B cell (primary cell): ENCODE measurements around the gene ACTL8. TPM values are rescaled to one million over a fixed set of nuclear protein-coding genes. Genes with fewer than 3 reads are reported as not detected.

ENCODE experiments used
- ATAC-seq: fragments of 200-7000 bp; cut with Tn5 transposase; one replicate; pipeline ENCODE4 v1.10.0; 2021; ENCODE audit warnings: low read depth, mild to moderate bottlenecking, moderate number of reproducible peaks, moderate library complexity
- CTCF ChIA-PET: fragments of 350-600 bp; sonication (Branson Sonifier 250); formaldehyde crosslinking; loops from one replicate; lab custom pipeline; 2021; ENCODE audit warnings: antibody characterized with exemption, inconsistent platforms; lab: Charles Lee
- POLR2A ChIA-PET: fragments of 350-600 bp; sonication (Branson Sonifier 250); formaldehyde crosslinking; loops from one replicate; lab custom pipeline; 2021; ENCODE audit warnings: antibody characterized with exemption; lab: Charles Lee
- DNase-seq: peaks from one replicate; pipeline ENCODE4 v3.0.0; 2013
- H2AFZ ChIP-seq: 2 replicates; pipeline ENCODE4 v1.6.1; 2012; ENCODE audit warnings: mild to moderate bottlenecking, low read depth, low read length; ENCODE audit not compliant: insufficient read depth, poor library complexity, severe bottlenecking
- H3K27ac ChIP-seq, 2 donors: 1 replicate in 1 of 2; 2 replicates in 1 of 2; pipeline ENCODE4 v1.5.1; 2012 to 2013; ENCODE audit warnings: low read length in 2 of 2, mild to moderate bottlenecking in 2 of 2, moderate library complexity in 1 of 2
- H3K27me3 ChIP-seq, 4 experiments: fragments of 200-600 bp in 1 of 4; sonication (generic) in 1 of 4; replicated peaks in 1 of 4; 1 replicate in 2 of 4; 2 replicates in 2 of 4; pipeline versions ENCODE4 v1.6.1 to v1.7.0; 2013 to 2016; ENCODE audit warnings: low read length in 3 of 4, mild to moderate bottlenecking in 2 of 4, mixed read lengths in 1 of 4, moderate library complexity in 1 of 4; ENCODE audit not compliant: insufficient read depth in 4 of 4, control insufficient read depth in 3 of 4; ENCODE audit errors: control extremely low read depth in 1 of 4
- H3K36me3 ChIP-seq, 2 experiments: replicated peaks in 1 of 2; 1 replicate in 1 of 2; 2 replicates in 1 of 2; pipeline versions ENCODE4 v1.6.1 to v1.7.1; 2013; ENCODE audit warnings: low read length in 1 of 2; ENCODE audit not compliant: insufficient read depth in 2 of 2, control insufficient read depth in 1 of 2; ENCODE audit errors: control extremely low read depth in 1 of 2, extremely low read depth in 1 of 2
- H3K4me1 ChIP-seq, 2 donors: fragments of 200-600 bp in 1 of 2; sonication (generic) in 1 of 2; 1 replicate in 1 of 2; 2 replicates in 1 of 2; pipeline versions ENCODE4 v1.5.1 to v1.6.1; 2013 to 2017; ENCODE audit warnings: low read length in 2 of 2; ENCODE audit not compliant: control insufficient read depth in 2 of 2, insufficient read depth in 2 of 2
- H3K4me2 ChIP-seq: replicated peaks from 2 replicates; pipeline ENCODE3; 2012; ENCODE audit warnings: mild to moderate bottlenecking, low read depth, low read length; ENCODE audit not compliant: poor library complexity, severe bottlenecking
- H3K4me3 ChIP-seq, 5 experiments: fragments of 200-600 bp in 1 of 5; sonication (generic) in 1 of 5; 1 replicate in 3 of 5; 2 replicates in 2 of 5; pipeline versions ENCODE4 v1.5.1 to v1.7.0; 2011 to 2016; ENCODE audit warnings: low read length in 4 of 5, mild to moderate bottlenecking in 4 of 5, low read depth in 2 of 5, control low read depth in 1 of 5, moderate library complexity in 1 of 5; ENCODE audit not compliant: insufficient read depth in 1 of 5; ENCODE audit errors: control extremely low read depth in 1 of 5, extremely low read depth in 1 of 5
- H3K79me2 ChIP-seq: fragments of 200-600 bp; sonication (generic); one replicate; pipeline ENCODE4 v1.6.0; 2016; ENCODE audit warnings: low read length; ENCODE audit not compliant: control insufficient read depth, insufficient read depth
- H3K9ac ChIP-seq: fragments of 200-600 bp; sonication (generic); 2 replicates; pipeline ENCODE4 v1.6.1; 2017; ENCODE audit warnings: mild to moderate bottlenecking, low read length, moderate library complexity
- H3K9me3 ChIP-seq, 3 donors: one replicate each; pipeline versions ENCODE4 v1.6.1 to v1.7.1; 2013; ENCODE audit warnings: low read length in 2 of 3; ENCODE audit not compliant: control insufficient read depth in 2 of 3, insufficient read depth in 1 of 3; ENCODE audit errors: control extremely low read depth in 1 of 3
- H4K20me1 ChIP-seq: 2 replicates; pipeline ENCODE4 v1.6.0; 2012; ENCODE audit warnings: mild to moderate bottlenecking, low read length; ENCODE audit not compliant: insufficient read depth, control insufficient read depth, poor library complexity, severe bottlenecking
- H3K27ac Mint-ChIP-seq: one replicate; pipeline ENCODE4 v1.8.0; 2021; ENCODE audit warnings: mixed read lengths
- H3K27me3 Mint-ChIP-seq: one replicate; pipeline ENCODE4 v1.8.0; 2021; ENCODE audit warnings: mixed read lengths
- H3K4me1 Mint-ChIP-seq: one replicate; pipeline ENCODE4 v1.8.0; 2021; ENCODE audit warnings: mixed read lengths
- H3K4me3 Mint-ChIP-seq: one replicate; pipeline ENCODE4 v1.8.0; 2021; ENCODE audit warnings: mixed read lengths
- H3K9me3 Mint-ChIP-seq: one replicate; pipeline ENCODE4 v1.8.0; 2022; ENCODE audit warnings: mixed read lengths; ENCODE audit not compliant: insufficient read depth
- EZH2 ChIP-seq: IDR thresholded peaks from 2 replicates; pipeline ENCODE4 v1.6.1; 2012; ENCODE audit warnings: borderline replicate concordance, low read depth, mild to moderate bottlenecking, moderate library complexity, low read length; ENCODE audit not compliant: insufficient read depth, poor library complexity, severe bottlenecking
- WGBS: methylation state at CpG from one replicate; pipeline ENCODE4 v1.1.5; 2013; ENCODE audit warnings: missing lambda C conversion rate; ENCODE audit not compliant: insufficient coverage; 5-methylcytosine and 5-hydroxymethylcytosine counted together
- intact Hi-C: fragments of 100-400 bp; cut with micrococcal nuclease; formaldehyde crosslinking; loops from one replicate; pipeline ENCODE4 v1.10.0; 2022
- polyA plus RNA-seq: library from polyadenylated mRNA; depleted of rRNA; stranded (reverse); fragments of >200 nt; gene quantifications from 2 replicates; pipeline ENCODE4 v1.2.3, GENCODE V29; 2012
- total RNA-seq, 2 donors: library from RNA; stranded (reverse); fragments of 120-200 nt in 1 of 2; gene quantifications; 1 replicate in 1 of 2; 2 replicates in 1 of 2; pipeline versions ENCODE4 v1.2.3 to v1.2.4, GENCODE V29; 2013 to 2022
- TF ChIP-seq, protein P1 (sequence below): fragments of 200-600 bp; IDR thresholded peaks from one replicate; pipeline ENCODE4 v1.8.0; 2022; ENCODE audit warnings: antibody characterized with exemption, mild to moderate bottlenecking

ACTL8 gene
- total and polyA plus RNA-seq, 2 donors (not counting 1 experiment from before 2014, with no cell fraction given): not detected

DNA sequence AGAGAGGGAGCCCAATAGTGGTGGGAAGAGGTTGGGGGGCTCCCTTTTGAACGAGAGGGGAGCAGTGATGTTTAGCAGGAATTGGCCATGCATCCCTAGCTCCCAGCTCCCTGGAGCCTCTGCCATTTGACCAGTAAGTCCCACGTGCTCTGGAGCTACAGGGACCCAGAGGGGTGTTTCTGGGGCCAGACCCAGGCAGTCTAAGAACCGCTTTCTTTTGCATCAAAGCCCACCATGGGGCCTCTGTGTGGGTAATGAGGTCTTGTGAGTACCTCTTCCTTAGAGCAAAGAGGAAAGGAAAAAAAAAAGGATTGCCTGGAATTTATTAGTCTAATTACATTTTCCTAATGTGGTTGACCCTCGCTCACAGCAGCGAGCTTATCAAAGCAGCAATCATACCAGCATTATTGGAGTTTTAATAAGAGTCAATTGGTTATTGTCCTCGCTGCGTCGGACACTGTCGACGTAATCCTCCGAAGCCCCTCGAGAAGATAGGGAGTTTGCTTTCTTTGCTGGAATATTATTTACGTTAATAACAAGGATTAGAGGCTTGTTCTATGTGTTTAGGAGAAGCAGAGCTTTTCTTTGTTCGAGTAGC is 17.6 kb downstream of the ACTL8 start:
- H3K4me2 ChIP-seq: no peak overlapping the region
- no peaks in the 10 kb centered on the region for H3K79me2 ChIP-seq
- TF ChIP-seq, protein P1, sequence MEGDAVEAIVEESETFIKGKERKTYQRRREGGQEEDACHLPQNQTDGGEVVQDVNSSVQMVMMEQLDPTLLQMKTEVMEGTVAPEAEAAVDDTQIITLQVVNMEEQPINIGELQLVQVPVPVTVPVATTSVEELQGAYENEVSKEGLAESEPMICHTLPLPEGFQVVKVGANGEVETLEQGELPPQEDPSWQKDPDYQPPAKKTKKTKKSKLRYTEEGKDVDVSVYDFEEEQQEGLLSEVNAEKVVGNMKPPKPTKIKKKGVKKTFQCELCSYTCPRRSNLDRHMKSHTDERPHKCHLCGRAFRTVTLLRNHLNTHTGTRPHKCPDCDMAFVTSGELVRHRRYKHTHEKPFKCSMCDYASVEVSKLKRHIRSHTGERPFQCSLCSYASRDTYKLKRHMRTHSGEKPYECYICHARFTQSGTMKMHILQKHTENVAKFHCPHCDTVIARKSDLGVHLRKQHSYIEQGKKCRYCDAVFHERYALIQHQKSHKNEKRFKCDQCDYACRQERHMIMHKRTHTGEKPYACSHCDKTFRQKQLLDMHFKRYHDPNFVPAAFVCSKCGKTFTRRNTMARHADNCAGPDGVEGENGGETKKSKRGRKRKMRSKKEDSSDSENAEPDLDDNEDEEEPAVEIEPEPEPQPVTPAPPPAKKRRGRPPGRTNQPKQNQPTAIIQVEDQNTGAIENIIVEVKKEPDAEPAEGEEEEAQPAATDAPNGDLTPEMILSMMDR: no peak
- TF ChIP-seq EZH2: no peak
- no peak for ATAC-seq
- no peaks in the 10 kb centered on the region for H3K27me3 Mint-ChIP-seq
- H3K9me3 ChIP-seq: peaks cover 0 to 4% (median 0%) of the 10 kb centered on the region in 3 donors
- no peak overlapping the region for H3K9ac ChIP-seq
- no peak overlapping the region for H3K4me3 ChIP-seq
- H4K20me1 ChIP-seq: no peaks in the 10 kb centered on the region
- H3K4me1 ChIP-seq: no peaks in the 10 kb centered on the region
- no peaks in the 10 kb centered on the region for H3K4me1 Mint-ChIP-seq
- CTCF ChIA-PET: interaction anchor here (0.7 kb wide), 1 partner anchor 120 kb away, joined by 3 read pairs; no protein-coding TSS in a partner anchor
- no peaks in the 10 kb centered on the region for H3K36me3 ChIP-seq
- no peaks in the 10 kb centered on the region for H3K27me3 ChIP-seq
- H3K4me3 Mint-ChIP-seq: no peak overlapping the region
- WGBS: 84% methylated on average over 10 of the region's 14 CpGs
- POLR2A ChIA-PET: no interaction called here
- H2AFZ ChIP-seq: no peak overlapping the region
- DNase-seq: no peak
- no peak overlapping the region for H3K27ac ChIP-seq
- intact Hi-C loops: no loop called here
- no peaks in the 10 kb centered on the region for H3K9me3 Mint-ChIP-seq
- no peak overlapping the region for H3K27ac Mint-ChIP-seq

DNA sequence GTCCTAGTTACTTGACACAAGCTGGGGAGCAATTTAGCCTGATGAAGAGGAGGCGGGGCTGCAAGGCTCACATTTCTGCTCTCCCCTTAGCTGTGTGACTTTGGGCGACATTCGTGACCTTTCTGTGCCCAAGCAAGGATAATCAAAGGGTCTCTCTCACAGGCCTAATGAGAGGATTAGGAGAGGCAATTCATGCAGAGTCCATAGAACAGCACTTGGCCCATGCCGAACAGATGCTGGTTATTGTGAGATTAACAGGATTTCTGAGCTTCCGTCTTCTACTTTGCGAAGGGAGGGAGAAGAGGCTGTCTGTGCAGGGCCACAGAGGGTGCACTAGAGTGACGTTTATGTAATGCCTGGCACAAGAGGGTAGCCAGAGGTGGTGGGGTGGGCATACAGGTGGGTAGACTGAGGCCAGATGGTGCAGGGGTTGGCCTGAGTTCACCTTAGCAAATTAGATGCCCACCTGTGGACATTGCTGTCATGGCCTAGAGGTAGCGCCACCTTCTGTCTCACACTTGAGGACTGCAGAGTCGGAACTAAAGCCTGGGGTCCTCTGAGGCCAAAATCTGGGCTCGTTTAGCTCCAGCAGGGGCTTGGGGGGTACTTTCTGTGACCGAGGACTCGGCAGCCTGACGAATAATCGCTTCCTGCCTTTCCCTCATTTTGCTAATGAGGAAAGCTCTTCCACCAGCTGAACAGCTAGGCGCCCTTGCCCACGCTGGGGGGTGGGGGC is 18.6 kb downstream of the ACTL8 start:
- Histone ChIP-seq H3K79me2 (no peaks in the 10 kb centered on the region), H2AFZ (no peak overlapping the region), H3K27ac (no peak overlapping the region), H3K36me3 (no peaks in the 10 kb centered on the region), H3K4me1 (no peaks in the 10 kb centered on the region), H3K9ac (no peak overlapping the region), H4K20me1 (no peaks in the 10 kb centered on the region), H3K4me2 (no peak overlapping the region), H3K27me3 (no peaks in the 10 kb centered on the region), H3K9me3 (peaks cover 0 to 4% (median 0%) of the 10 kb centered on the region in 3 donors), H3K4me3 (no peak overlapping the region)
- ChIA-PET POLR2A (no interaction called here), CTCF (no interaction called here)
- no peak for TF ChIP-seq EZH2
- H3K27me3 Mint-ChIP-seq: peaks cover 2% of the 10 kb centered on the region
- H3K9me3 Mint-ChIP-seq: no peaks in the 10 kb centered on the region
- 84% methylated on average over 12 of the region's 16 CpGs for WGBS
- ATAC-seq (no peak), DNase-seq (no peak)
- no peaks in the 10 kb centered on the region for H3K4me1 Mint-ChIP-seq
- intact Hi-C loops: no loop called here
- no peak overlapping the region for H3K27ac Mint-ChIP-seq
- H3K4me3 Mint-ChIP-seq: no peak overlapping the region
